Keratinocyte (primary cell): ENCODE data around the gene PECR.

Experiments
- EZH2 ChIP-seq: IDR thresholded peaks from one replicate; pipeline ENCODE4 v1.6.1; 2012; ENCODE audit warnings: inconsistent platforms, mild to moderate bottlenecking, low read length, moderate library complexity
- TF ChIP-seq, protein P1 (sequence below), 3 experiments: IDR thresholded peaks in 1 of 3; conservative IDR thresholded peaks in 1 of 3; optimal IDR thresholded peaks in 1 of 3; 2 replicates in 2 of 3; 3 replicates in 1 of 3; pipeline versions ENCODE3 to v1.5.1; 2011; ENCODE audit warnings: low read length in 3 of 3, mild to moderate bottlenecking in 3 of 3, moderate library complexity in 2 of 3, control low read depth in 1 of 3, inconsistent platforms in 1 of 3; ENCODE audit not compliant: insufficient read depth in 2 of 3; ENCODE audit errors: extremely low read depth in 1 of 3

DNA sequence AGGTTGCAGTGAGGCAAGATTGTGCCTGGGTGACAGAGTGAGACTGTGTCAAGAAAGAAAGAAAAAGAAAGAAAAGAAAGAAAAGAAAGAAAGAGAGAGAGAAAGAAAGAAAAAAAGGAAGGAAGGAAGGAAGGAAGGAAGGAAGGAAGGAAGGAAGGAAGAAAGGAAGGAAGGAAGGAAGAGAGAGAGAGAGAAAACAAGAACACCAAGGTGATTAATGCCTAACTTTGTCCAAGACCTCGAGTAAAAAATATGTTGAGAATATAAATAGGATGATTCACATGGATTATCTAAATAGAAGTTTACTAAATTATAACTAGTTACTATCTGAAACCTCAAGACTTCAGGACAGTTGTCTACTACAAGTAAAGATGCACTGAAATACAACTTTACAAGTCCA is 7.2 kb downstream of the PECR start:
- TF ChIP-seq, protein P1, sequence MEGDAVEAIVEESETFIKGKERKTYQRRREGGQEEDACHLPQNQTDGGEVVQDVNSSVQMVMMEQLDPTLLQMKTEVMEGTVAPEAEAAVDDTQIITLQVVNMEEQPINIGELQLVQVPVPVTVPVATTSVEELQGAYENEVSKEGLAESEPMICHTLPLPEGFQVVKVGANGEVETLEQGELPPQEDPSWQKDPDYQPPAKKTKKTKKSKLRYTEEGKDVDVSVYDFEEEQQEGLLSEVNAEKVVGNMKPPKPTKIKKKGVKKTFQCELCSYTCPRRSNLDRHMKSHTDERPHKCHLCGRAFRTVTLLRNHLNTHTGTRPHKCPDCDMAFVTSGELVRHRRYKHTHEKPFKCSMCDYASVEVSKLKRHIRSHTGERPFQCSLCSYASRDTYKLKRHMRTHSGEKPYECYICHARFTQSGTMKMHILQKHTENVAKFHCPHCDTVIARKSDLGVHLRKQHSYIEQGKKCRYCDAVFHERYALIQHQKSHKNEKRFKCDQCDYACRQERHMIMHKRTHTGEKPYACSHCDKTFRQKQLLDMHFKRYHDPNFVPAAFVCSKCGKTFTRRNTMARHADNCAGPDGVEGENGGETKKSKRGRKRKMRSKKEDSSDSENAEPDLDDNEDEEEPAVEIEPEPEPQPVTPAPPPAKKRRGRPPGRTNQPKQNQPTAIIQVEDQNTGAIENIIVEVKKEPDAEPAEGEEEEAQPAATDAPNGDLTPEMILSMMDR (optimal IDR thresholded peaks at IDR 0.05 in 1 of 3, IDR thresholded peaks at IDR 0.05 in 1 of 3, conservative IDR thresholded peaks at IDR 0.05 in 1 of 3; ENCODE audit: extremely low read depth in 1 of 3, insufficient read depth in 2 of 3, low read length in 3 of 3), result no peak
- no peak for TF ChIP-seq EZH2
